ENCODE measurements around the gene FBLN1. TPM values are rescaled to one million over a fixed set of nuclear protein-coding genes. Genes with fewer than 3 reads are reported as not detected.

FBLN1 gene
- total and polyA plus RNA-seq, 2 of the 13 experiments (the other 11 are each of a cell fraction or from before 2014, with no cell fraction given), result 37.3 to 103 TPM

DNA sequence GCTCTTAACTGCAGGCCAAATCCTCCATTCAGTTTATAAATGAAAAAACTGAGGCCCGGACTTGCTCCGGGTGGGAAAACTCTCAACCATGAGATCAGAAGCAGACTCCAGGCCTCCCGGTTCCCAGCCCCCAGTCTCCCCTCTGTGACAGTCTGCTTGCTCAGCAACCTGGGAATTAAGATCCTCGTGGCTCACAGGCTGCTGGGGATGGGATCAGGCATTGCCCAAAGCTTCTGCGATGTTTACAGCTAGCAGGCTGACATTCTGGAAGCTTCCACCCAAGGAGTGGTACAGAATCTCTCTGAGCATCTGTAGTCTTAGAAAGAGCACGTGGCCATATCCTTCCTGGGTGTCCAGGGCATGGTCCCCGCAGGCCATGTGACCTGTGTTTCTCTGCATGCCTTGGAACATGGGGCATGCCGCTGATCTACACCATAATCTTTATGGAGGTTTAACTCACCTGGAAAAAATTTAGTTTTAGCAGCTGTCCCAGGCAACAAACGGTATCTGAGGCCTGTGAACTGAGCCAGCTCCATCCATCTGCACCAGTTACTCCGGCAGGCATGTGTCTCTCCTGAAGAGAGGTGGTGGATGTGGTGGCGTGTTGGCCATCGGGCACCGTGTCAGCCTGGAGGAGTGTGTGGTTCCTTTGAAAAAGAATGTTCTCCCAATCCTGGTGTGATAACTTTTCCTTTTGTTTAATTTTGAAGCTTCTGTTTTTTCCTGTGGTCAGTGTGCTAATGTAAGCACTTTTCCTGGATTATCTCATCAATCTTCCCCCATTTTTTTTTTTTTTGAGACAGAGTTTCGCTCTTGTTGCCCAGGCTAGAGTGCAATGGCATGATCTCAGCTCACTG lies 7.9 kb downstream of the FBLN1 start:
- 96% methylated on average over 12 of the region's 14 CpGs for WGBS (ENCODE audit: low lambda C conversion rate)
- Histone ChIP-seq H3K4me3 (replicated peaks in 1 of 3; ENCODE audit: insufficient read depth in 1 of 3, low read depth in 2 of 3, low read length in 3 of 3) (no peak overlapping the region), H3K27me3 (ENCODE audit: control insufficient read depth in 1 of 2, insufficient read depth in 2 of 2, low read length in 2 of 2) (no peaks in the 10 kb centered on the region), H3K27ac (ENCODE audit: extremely low read length, insufficient read depth, low read length) (no peak overlapping the region), H3K79me2 (ENCODE audit: insufficient read depth, low read length) (peaks cover 53% of the 10 kb centered on the region), H4K20me1 (ENCODE audit: insufficient read depth, low read length) (0 out of 2 replicates have a peak, but pooled peaks cover 2% of the 10 kb centered on the region), H3K9me3 (ENCODE audit: low read length) (no peaks in the 10 kb centered on the region), H3K9ac (ENCODE audit: insufficient read depth, low read depth, low read length) (no peak overlapping the region), H2AFZ (ENCODE audit: low read length) (no peak overlapping the region), H3K36me3 (replicated peaks in 1 of 2; ENCODE audit: control insufficient read depth in 1 of 2, insufficient read depth in 2 of 2, low read length in 2 of 2) (peaks cover 5 to 19% of the 10 kb centered on the region in 2 experiments), H3K4me1 (ENCODE audit: insufficient read depth, low read length) (peaks cover 22% of the 10 kb centered on the region), H3K4me2 (ENCODE audit: low read depth, low read length) (no peak overlapping the region)
- BruUV-seq (replicated peaks), result no TSS peak
- DNase-seq (ENCODE audit: low spot score) (no peak), ATAC-seq (no peak), FAIRE-seq (no peak)
- POLR2A ChIA-PET, result no interaction called here
- intact Hi-C loops (cut with micrococcal nuclease; ENCODE audit: unreplicated experiment) (no loop called here), in situ Hi-C loops (cut with HindIII; ENCODE audit: extremely low pct_ligation_motif_present, low pct_unique_long_range_greater_than_20kb) (no loop called here)
- CTCF ChIA-PET (ENCODE audit: low intra/inter-chr PET ratio, low total read pairs), result no interaction called here
- no peak for TF ChIP-seq HNRNPL (IDR thresholded peaks at IDR 0.05; ENCODE audit: low read depth, low read length)
- no peak for TF ChIP-seq PITX1 (CRISPR knock-in tag; IDR thresholded peaks at IDR 0.05)
- TF ChIP-seq, protein P1, sequence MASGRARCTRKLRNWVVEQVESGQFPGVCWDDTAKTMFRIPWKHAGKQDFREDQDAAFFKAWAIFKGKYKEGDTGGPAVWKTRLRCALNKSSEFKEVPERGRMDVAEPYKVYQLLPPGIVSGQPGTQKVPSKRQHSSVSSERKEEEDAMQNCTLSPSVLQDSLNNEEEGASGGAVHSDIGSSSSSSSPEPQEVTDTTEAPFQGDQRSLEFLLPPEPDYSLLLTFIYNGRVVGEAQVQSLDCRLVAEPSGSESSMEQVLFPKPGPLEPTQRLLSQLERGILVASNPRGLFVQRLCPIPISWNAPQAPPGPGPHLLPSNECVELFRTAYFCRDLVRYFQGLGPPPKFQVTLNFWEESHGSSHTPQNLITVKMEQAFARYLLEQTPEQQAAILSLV (CRISPR knock-in tag; IDR thresholded peaks at IDR 0.05; ENCODE audit: borderline replicate concordance), result no peak
- no peak for TF ChIP-seq ZNF782 (CRISPR knock-in tag; IDR thresholded peaks at IDR 0.05; ENCODE audit: borderline replicate concordance)
- TF ChIP-seq, protein P2, sequence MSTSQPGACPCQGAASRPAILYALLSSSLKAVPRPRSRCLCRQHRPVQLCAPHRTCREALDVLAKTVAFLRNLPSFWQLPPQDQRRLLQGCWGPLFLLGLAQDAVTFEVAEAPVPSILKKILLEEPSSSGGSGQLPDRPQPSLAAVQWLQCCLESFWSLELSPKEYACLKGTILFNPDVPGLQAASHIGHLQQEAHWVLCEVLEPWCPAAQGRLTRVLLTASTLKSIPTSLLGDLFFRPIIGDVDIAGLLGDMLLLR (CRISPR knock-in tag; IDR thresholded peaks at IDR 0.05), result no peak
- TF ChIP-seq, protein P3, sequence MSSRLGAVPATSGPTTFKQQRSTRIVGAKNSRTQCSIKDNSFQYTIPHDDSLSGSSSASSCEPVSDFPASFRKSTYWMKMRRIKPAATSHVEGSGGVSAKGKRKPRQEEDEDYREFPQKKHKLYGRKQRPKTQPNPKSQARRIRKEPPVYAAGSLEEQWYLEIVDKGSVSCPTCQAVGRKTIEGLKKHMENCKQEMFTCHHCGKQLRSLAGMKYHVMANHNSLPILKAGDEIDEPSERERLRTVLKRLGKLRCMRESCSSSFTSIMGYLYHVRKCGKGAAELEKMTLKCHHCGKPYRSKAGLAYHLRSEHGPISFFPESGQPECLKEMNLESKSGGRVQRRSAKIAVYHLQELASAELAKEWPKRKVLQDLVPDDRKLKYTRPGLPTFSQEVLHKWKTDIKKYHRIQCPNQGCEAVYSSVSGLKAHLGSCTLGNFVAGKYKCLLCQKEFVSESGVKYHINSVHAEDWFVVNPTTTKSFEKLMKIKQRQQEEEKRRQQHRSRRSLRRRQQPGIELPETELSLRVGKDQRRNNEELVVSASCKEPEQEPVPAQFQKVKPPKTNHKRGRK (CRISPR knock-in tag; IDR thresholded peaks at IDR 0.05), result no peak
- TF ChIP-seq, protein P4, sequence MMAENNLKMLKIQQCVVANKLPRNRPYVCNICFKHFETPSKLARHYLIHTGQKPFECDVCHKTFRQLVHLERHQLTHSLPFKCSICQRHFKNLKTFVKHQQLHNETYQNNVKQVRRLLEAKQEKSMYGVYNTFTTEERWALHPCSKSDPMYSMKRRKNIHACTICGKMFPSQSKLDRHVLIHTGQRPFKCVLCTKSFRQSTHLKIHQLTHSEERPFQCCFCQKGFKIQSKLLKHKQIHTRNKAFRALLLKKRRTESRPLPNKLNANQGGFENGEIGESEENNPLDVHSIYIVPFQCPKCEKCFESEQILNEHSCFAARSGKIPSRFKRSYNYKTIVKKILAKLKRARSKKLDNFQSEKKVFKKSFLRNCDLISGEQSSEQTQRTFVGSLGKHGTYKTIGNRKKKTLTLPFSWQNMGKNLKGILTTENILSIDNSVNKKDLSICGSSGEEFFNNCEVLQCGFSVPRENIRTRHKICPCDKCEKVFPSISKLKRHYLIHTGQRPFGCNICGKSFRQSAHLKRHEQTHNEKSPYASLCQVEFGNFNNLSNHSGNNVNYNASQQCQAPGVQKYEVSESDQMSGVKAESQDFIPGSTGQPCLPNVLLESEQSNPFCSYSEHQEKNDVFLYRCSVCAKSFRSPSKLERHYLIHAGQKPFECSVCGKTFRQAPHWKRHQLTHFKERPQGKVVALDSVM (CRISPR knock-in tag; IDR thresholded peaks at IDR 0.05), result no peak
- no peak for TF ChIP-seq HNF4G (IDR thresholded peaks at IDR 0.05; ENCODE audit: borderline replicate concordance, low read depth, low read length)
- TF ChIP-seq HNF4G (CRISPR knock-in tag; IDR thresholded peaks at IDR 0.05; ENCODE audit: borderline replicate concordance, low read depth), result no peak
- TF ChIP-seq CENPT (CRISPR knock-in tag; IDR thresholded peaks at IDR 0.05; ENCODE audit: low read depth), result no peak
- TF ChIP-seq ZNF20 (CRISPR knock-in tag; IDR thresholded peaks at IDR 0.05), result no peak
- no peak for TF ChIP-seq HOXD1 (CRISPR knock-in tag; IDR thresholded peaks at IDR 0.05)
- TF ChIP-seq ZNF607 (CRISPR knock-in tag; IDR thresholded peaks at IDR 0.05; ENCODE audit: borderline replicate concordance), result no peak
- no peak for TF ChIP-seq CENPX (CRISPR knock-in tag; IDR thresholded peaks at IDR 0.05)
- no peak for TF ChIP-seq ZNF563 (CRISPR knock-in tag; IDR thresholded peaks at IDR 0.05)
- no peak for TF ChIP-seq TEAD3 (CRISPR knock-in tag; optimal IDR thresholded peaks at IDR 0.05; ENCODE audit: borderline replicate concordance)

Data from HepG2 (cell line).